GM10847 (cell line): Measurements from ENCODE around the gene TMEM26.

Source experiments
- POLR2A ChIP-seq: IDR thresholded peaks from 2 replicates; pipeline ENCODE4 v1.6.1; 2011; ENCODE audit not compliant: insufficient read length; ENCODE audit errors: extremely low read depth

TMEM26 gene

DNA sequence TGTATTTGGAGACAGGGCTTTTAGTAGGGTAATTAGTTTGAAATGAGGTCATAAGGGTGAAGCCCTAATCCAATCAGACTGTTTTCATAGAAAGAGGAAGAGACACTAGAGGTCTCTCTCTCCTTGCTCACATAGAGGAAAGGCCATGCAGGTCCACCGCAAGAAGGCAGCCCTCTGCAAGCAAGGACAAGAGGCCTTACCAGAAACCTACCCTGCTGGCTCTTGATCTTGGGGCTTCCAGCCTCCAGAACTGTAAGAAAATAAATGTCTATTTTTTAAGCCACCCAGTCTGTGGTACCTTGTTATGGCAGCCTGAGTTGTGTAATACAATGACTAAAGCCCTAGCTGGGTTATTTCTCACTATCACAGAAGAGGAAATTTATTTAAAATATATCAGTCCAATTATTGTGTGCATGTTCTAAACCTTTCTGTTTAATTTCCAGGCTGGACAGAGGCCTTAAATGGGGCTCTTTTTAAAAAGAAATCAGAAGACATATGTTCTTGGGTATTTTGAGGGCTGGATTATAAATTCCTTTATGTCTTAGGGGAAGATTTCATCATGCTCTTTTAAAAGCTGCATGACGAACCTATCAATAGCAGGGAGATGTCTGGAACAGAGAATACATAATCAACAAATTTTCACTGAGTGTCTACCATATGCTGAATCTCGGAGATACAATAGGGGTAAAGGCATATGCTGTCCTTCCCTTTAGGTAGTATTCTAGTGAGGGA lies 12.9 kb upstream of the TMEM26 start:
- no peak for TF ChIP-seq POLR2A

DNA sequence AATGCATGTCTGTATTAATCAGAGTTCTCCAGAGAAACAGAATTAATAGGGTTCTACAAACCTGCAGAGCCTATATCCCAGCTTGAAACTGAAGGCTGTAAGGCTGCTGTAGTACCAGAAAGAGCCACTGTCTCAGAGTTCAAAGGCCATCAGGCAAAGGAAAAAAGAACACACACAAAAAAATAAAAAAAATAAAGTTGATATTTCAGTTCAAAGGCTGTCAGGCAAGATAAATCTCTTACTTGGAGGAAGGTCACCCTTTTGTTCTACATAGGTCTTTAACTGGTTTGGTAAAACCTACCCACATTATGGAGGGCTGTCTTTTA lies 12.0 kb upstream of the TMEM26 start:
- TF ChIP-seq POLR2A: no peak

DNA sequence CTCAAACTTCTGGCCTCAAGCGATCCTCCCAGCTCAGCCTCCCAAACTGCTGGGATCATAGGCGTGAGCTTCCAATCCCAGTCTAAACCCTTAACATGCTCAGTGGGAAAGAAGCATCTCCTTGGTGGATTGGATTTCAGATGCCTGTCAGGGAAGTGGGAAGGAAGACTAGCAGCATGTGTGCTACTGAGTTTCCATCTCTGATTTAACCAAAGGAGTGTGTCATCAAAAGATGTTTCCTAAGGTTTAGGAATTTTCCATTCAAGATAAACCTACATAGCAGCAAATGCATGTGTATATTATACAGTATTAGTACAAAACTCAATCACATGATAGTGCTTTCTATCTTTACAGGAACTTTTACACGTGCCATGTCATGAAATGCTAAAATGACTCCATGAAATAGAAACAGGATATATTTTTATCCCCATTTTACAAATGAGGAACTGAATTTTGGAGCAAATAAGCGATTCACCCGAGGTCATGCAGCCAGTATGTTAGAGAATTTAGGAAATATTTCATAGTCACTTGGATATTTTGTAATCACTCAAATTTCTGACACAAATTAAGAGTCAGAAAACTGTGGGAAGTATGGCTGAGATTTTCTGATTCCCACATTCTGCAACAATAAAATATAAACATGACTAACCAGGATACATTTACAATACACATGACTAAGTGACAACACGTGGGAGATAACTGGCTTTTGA lies 11.4 kb upstream of the TMEM26 start:
- no peak for TF ChIP-seq POLR2A

DNA sequence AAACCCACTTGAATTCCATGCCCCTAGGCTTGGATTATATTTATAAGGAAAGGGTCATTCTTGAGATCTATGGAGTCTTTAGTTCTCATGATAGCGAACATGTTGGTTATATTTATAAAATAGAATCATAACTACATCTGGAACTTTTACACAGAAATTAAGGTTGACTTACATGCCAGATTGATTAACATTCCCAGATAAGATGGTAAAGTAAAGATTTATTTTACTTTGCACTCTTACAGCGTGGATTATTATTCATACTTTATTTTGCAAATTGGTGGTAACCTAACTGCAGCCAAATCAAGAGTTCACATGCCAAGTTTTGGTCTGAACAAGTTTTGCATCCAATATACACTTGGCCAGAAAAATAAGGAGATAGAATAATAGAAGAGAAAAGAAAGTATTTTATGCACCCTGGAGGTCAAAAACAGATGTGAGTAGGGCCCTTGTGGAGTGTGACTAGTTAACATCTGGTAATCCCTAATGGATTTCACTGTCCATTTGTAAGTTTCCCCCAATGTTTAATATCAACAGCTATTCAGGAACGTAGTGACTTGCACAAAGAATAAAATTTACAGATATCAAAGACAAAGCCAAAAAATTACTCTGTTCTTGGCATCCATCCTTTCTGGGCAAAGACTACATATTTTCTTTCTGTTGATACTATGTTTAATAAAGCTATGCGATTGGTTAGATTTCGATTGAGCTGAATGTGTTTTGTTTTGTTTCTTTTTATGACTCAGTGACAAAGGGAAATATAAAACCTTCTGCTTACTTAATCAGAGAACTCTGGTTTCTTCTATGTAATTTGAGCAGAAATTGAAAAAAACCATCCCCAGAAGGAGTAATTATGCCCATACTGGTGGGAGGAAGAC lies 10.1 kb upstream of the TMEM26 start:
- TF ChIP-seq POLR2A: no peak

DNA sequence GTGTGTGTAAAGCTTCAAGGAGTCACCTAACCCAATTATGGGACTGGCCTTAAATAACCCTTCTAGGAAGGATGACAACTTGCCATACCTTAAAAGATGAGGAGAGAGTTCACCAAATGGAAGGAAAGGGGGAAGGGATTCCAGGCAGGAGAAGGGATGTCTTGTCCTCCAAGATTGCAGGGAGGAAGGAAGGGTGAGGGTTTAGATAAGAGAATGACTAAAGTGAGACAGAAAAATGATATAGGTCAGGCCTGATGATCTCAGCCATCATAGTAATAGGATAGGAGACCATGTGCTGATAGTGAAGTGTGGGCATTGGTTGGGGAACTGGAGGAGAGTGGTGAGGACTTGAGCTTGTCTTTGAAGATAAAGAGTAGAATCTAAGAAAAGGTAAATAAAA lies 7.7 kb upstream of the TMEM26 start:
- no peak for TF ChIP-seq POLR2A

DNA sequence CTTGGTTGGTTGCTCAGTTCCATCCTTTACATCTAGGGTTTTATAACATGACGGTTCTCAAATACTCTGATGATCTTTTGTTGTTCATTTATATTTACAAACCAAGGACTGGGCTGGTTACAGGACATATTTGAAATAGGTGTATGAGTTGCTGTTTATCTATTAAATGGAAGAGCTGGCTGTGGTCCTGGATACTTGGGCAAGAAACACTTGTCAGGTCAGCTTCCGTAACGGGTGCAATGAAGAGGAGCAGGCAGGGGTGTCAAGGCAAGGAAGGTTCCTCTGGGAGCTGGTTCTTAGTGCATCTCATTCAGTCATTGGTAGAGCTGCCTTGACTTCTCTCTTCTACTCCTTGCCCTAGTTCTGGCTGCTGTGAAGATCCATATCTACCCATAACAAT lies 4.8 kb upstream of the TMEM26 start:
- TF ChIP-seq POLR2A: no peak

DNA sequence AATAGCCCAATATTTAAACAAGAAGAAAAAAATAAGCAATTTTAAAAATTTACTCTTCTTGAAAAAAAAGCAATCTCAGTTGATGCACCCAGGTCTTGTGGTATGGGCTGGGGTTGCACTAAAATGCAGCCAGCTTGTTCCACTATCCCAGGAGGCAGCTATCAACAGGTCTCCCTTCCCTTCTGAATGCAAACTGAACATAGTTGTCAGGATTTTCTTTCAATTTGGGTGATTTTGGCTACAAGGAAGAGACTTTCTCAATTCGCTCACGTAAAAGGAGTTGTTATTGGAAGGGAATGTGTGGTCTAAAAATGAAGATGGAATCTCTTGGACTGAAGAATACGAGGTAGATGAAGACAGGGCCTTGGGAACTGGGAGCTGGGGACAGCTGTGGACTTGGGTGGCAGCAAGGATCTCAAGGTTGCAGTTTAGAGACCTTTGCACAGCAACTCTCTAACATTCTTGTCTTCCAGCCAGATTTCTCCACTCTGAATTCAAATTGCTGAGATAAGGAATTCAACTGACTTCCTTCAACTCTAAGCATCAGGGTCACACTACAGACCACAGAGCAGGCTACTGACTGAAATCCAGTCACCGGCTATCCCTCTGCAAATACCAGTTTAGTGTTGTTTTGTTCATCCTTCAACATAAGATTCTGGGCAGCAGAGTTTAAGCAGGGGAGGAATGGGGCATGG lies 3.1 kb upstream of the TMEM26 start:
- TF ChIP-seq POLR2A: no peak

DNA sequence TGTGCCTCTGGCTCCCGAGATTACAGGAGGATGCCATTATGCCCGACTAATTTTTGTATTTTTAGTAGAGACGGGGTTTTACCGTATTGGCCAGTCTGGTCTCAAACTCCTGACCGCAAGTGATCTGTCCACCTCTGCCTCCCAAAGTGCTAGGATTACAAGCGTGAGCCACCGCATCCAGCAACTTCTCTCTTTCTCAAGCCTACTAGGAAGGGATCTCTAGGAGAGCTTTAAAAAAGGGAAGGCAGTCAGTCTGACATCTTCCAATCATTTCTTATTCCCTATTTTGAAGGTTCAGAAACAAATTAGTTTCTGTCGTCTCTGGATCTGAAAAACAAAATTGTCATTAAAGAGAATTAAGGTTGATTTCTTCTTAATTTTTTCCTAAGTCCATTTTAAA lies 2.5 kb upstream of the TMEM26 start:
- TF ChIP-seq POLR2A: no peak

DNA sequence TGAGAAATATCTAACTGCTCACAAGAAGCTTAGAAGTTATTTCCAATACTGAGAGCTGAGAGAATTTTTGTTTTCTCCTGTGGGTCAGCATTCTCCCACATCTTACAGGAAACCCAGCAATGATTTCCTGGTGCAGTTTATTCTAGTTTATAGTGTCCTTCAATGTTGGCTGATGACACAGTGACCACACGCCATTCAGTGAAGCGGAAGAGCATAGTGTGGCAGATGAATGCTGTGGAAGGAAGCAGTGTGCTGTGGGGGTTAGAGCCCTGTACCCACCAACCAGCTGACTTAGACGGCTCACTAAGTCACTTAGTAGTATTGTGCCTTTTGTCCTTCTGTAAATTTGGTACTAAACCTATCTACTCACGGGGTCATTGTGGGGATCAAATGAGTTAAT lies 1.4 kb upstream of the TMEM26 start:
- no peak for TF ChIP-seq POLR2A

DNA sequence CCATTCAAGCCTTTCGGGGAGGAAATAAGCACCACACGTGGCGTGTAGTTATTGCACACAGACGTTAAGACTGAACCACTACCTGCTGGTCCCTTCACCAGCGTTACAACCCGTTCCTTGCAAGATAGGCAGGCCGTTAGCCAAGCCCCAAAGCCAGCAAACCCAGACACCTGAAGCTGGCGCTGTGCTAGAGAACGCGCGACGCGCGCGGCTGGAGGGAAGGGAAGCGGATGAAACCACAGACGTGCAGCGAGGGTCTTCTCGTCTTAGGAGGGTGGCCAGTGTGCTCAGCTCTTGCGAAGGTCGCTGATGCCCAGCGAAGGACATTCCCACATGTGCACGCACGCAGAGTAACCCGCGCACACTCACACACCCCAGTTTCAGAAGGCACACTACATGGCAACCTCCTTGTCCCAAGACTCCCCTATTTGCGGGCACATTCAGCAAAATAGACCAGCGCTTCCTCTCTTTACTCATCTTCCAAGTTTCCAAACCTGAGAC lies 980 bp downstream of the TMEM26 start:
- TF ChIP-seq POLR2A: no peak

DNA sequence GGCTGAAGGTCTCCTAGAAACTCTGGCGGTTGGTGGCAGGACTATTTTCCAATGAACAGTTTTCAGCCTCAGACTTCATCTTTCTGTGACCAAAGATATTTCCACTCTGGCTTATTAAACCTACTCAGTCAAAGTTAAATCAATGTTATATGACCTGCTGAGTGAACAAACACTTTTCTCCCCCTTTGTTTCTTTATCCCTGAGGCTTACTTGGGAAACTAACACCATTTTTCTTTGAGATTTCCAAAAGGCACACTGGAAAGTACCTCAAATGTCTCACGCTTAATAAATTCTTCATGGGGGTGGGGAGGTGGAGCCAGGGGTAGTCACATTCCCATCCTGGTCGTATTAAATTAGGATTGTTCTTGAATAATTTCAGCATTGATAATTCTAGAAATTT lies 1.8 kb downstream of the TMEM26 start:
- TF ChIP-seq POLR2A: no peak

DNA sequence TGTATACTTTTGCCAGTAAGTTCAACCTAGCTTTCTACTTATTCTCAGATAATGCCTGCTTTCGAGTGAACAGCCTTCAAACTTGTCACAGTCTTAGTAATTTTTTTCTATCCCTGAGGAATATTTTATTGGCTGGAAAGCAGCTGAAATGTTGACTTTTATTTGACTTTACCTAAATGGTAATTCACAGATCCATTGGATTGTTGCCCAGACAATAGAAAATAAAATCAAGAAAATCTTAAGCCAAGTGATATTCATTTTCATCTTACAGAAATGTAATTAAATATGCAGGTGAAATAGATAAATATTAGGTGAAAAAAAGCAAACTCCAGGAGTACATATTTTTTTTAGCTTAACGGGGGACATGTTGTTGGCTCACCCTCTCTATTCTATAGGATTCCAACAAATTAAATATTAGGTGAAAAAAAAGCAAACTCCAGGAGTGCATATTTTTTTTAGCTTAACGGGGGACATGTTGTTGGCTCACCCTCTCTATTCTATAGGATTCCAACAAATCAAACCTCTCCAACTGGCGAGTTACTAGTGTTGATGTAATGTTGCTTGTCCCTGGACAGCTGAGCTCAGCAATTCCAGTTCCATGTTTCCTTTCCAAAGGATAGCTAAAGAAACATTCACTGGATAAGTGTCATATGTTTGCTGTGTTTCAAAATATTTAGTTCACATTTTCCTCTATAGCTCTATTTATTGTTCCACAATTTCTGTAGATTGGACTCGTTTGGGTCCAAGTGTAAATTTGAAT lies 4.2 kb downstream of the TMEM26 start:
- TF ChIP-seq POLR2A: no peak

DNA sequence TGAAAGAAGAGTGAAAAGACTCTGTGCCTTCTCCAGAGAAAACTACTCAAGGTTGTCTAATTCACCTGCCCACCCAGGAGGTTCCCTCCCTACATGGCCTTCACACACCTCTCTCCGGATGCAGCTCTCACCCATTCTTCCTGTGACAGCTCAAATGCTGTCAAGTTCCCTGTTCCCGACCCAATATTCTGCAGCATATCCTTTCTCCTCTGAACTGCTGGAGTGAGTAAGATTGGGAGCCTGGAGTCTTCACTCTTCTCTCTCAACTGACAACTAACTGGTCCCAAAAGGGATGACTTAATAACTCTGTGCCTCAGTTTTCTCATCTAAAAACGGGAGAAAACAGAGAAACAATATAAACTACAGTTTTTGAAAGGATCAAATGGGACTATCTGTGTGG lies 5.1 kb downstream of the TMEM26 start:
- TF ChIP-seq POLR2A: no peak

DNA sequence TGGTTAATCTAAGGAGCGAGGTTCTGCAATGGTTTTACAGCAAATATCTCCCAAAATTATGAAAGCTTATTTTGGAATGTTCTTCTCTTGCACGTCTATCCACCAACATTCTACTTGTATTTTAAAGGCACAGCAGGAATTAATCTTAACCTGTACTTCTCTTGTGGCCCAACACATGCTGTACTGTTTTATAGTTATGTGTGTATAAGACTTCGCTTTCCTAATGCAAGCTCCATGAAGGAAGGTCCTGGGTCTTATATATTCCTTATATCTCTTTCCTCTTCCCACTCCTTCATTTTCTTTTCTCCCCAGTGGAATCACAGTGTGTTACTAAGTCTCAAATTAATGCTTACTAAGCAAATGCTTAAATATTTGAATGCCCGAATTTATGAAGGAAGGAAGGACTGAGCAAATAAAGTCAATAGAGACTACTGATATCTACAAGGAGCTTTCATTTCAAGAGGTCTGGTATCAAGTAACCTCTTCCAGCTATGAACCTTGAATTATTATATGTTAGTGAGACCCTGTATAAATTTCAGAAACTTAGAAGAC lies 14.0 kb downstream of the TMEM26 start:
- no peak for TF ChIP-seq POLR2A
